Ovary (tissue), 3 donors: ENCODE data around the gene CD34.

ENCODE experiments used
- CTCF ChIP-seq, 3 donors: fragments of 450-650 bp in 2 of 3; fragments of 200-600 bp in 1 of 3; IDR thresholded peaks; one replicate each; pipeline versions ENCODE4 v1.5.1 to v1.8.0; 2016 to 2022; ENCODE audit warnings: antibody characterized with exemption in 3 of 3, mild to moderate bottlenecking in 1 of 3
- EP300 ChIP-seq: sonication (generic); formaldehyde crosslinking; IDR thresholded peaks from one replicate; pipeline ENCODE4 v1.6.1; 2017; ENCODE audit warnings: antibody characterized with exemption
- donor health status: DM: no; HTN: no; CAD: no.

GRCh38 chr1:207868251-207868773 is 42.6 kb downstream of the CD34 start:
- TF ChIP-seq CTCF (IDR thresholded peaks at IDR 0.05) (no peak), EP300 (no peak)
